ENCODE measurements around the gene ACTRT2.

DNA sequence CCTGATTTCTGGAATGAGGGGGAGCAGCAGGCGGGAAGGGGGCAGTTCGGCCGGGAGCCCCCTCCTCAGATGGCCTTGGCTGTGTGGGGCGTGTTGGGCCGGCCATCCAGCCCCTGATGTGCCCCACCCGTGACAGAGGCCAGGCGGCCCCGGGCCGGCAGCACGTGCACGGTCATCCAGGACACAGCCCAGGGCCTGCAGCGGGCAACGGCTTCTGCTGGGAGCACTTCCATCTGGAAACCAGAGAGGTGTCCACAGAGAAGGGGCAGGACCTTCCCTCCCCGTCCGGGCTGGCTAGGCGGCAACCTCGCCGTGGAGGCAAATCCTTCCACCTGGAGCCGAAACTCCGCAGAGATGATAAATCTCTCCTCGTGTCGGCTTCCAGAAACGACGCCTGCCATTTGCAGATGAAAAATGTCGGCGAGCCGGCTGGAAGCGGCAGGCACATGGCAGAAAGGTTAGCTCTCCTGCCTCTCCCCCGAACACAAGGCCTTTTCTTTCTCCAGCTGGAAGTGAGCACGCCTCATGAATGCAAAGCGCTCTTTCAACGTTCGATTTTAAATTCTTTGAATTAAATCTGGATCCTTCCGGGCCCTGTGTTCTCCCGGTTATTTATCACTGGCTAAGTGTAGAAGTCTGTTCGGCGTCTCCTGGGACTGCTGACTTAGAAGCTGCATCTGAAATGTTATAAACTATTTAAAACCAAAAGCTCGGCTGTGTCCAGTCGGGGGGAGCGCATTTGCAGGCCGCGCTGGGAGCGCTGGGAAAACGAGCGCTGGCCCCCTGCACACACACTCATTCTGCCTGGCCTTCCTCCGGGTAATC, 9.4 kb upstream of the ACTRT2 start:
- TF ChIP-seq, protein P1, sequence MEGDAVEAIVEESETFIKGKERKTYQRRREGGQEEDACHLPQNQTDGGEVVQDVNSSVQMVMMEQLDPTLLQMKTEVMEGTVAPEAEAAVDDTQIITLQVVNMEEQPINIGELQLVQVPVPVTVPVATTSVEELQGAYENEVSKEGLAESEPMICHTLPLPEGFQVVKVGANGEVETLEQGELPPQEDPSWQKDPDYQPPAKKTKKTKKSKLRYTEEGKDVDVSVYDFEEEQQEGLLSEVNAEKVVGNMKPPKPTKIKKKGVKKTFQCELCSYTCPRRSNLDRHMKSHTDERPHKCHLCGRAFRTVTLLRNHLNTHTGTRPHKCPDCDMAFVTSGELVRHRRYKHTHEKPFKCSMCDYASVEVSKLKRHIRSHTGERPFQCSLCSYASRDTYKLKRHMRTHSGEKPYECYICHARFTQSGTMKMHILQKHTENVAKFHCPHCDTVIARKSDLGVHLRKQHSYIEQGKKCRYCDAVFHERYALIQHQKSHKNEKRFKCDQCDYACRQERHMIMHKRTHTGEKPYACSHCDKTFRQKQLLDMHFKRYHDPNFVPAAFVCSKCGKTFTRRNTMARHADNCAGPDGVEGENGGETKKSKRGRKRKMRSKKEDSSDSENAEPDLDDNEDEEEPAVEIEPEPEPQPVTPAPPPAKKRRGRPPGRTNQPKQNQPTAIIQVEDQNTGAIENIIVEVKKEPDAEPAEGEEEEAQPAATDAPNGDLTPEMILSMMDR (conservative IDR thresholded peaks at IDR 0.05), result no peak
- TF ChIP-seq ZFX (IDR thresholded peaks at IDR 0.05), result no peak

Measured in C4-2B (cell line).